K562 (cell line): Measurements from ENCODE around the gene CENPC. TPM values are rescaled to one million over a fixed set of nuclear protein-coding genes. Genes with fewer than 3 reads are reported as not detected.
A peak's percentile ranks its signal among the peaks of the same experiment; 100 is the strongest.

Experiments
- C11orf30 ChIP-seq: fragments of 450-650 bp; IDR thresholded peaks from 2 replicates; pipeline ENCODE4 v1.6.1; 2016; ENCODE audit warnings: low read depth, mild to moderate bottlenecking
- CTBP1 ChIP-seq: fragments of 450-650 bp; IDR thresholded peaks from 2 replicates; pipeline ENCODE4 v1.6.1; 2016; ENCODE audit warnings: borderline replicate concordance
- ILF3 ChIP-seq: fragments of 450-650 bp; IDR thresholded peaks from 2 replicates; pipeline ENCODE4 v1.6.1; 2018; ENCODE audit warnings: antibody characterized with exemption, mild to moderate bottlenecking, moderate library complexity, borderline replicate concordance
- MAZ ChIP-seq, 2 experiments: fragments of 450-650 bp in 1 of 2; sonication (generic) in 1 of 2; formaldehyde crosslinking; IDR thresholded peaks in 1 of 2; conservative IDR thresholded peaks in 1 of 2; 2 replicates each; pipeline versions ENCODE4 v1.4.0 to v1.5.0; 2020; ENCODE audit warnings: mild to moderate bottlenecking in 1 of 2, missing genetic modification reagents in 1 of 2
- MCM7 ChIP-seq, 2 experiments: fragments of 450-650 bp; IDR thresholded peaks; 2 replicates each; pipeline ENCODE4 v1.6.1; 2016 to 2018
- MTA3 ChIP-seq: fragments of 450-650 bp; formaldehyde crosslinking; IDR thresholded peaks from 2 replicates; pipeline ENCODE4 v1.6.1; 2017; ENCODE audit warnings: mild to moderate bottlenecking, borderline replicate concordance
- NCOA1 ChIP-seq: fragments of 450-650 bp; IDR thresholded peaks from 2 replicates; pipeline ENCODE4 v1.6.1; 2016; ENCODE audit warnings: low read depth
- NCOA6 ChIP-seq: fragments of 450-650 bp; IDR thresholded peaks from 2 replicates; pipeline ENCODE4 v1.6.1; 2017; ENCODE audit warnings: mild to moderate bottlenecking
- STAT5A ChIP-seq: IDR thresholded peaks from 2 replicates; pipeline ENCODE4 v1.6.1; 2012; ENCODE audit warnings: low read length, inconsistent platforms, borderline replicate concordance
- TBL1XR1 ChIP-seq, 2 experiments: IDR thresholded peaks; 2 replicates each; pipeline ENCODE4 v1.6.1; 2012; ENCODE audit warnings: improper control_type of control experiment in 2 of 2, low read length in 2 of 2, mild to moderate bottlenecking in 1 of 2
- ZNF165 ChIP-seq: fragments of 250-450 bp; sonication (Bioruptor Pico); IDR thresholded peaks from 2 replicates; pipeline ENCODE4 v1.4.0; 2020; ENCODE audit warnings: borderline replicate concordance
- ZNF586 ChIP-seq: fragments of 450-650 bp; formaldehyde crosslinking; conservative IDR thresholded peaks from 2 replicates; pipeline ENCODE4 v1.4.0; 2020; ENCODE audit warnings: mild to moderate bottlenecking, moderate library complexity
- ZNF668 ChIP-seq: fragments of 250-450 bp; sonication (Bioruptor Pico); IDR thresholded peaks from 2 replicates; pipeline ENCODE4 v1.8.0; 2022; ENCODE audit warnings: mild to moderate bottlenecking, inconsistent platforms
- ZNF785 ChIP-seq: fragments of 250-450 bp; sonication (Bioruptor Pico); IDR thresholded peaks from 2 replicates; pipeline ENCODE4 v1.4.0; 2020; ENCODE audit warnings: mild to moderate bottlenecking
- polyA plus RNA-seq, 8 experiments: library from polyadenylated mRNA; depleted of rRNA in 4 of 8; stranded (reverse) in 5 of 8; unstranded in 3 of 8; fragments of >200 nt; fragmentation: Nextera tagmentation in 2 of 8; fragmentation: Illumina TruSeq in 1 of 8; extraction: Ambion mirVana in 2 of 8; extraction: Trizol in 1 of 8; gene quantifications; 2 replicates each; pipeline versions ENCODE4 v1.2.1 to v1.2.3, GENCODE V29; 2011 to 2014; ENCODE audit warnings: inconsistent platforms in 1 of 8, missing spikeins in 1 of 8
- total RNA-seq, 7 experiments: library from RNA; depleted of rRNA in 6 of 7; stranded (reverse); fragments of >200 nt in 6 of 7; fragmentation: Illumina TruSeq in 2 of 7; extraction: Trizol in 2 of 7; gene quantifications; 2 replicates each; pipeline versions ENCODE4 v1.2.1 to v1.2.3, GENCODE V29; 2011 to 2021; ENCODE audit warnings: low replicate concordance in 1 of 7
- TF ChIP-seq, protein P1 (sequence below), 2 experiments: fragments of 450-650 bp; formaldehyde crosslinking in 1 of 2; IDR thresholded peaks; 2 replicates each; pipeline versions ENCODE4 v1.4.0 to v1.6.1; 2014 to 2020; ENCODE audit warnings: mild to moderate bottlenecking in 2 of 2, borderline replicate concordance in 1 of 2, low read depth in 1 of 2
- TF ChIP-seq, protein P2 (sequence below), 3 experiments: fragments of 200-800 bp in 1 of 3; fragments of 250-450 bp in 1 of 3; fragments of 450-650 bp in 1 of 3; sonication (Bioruptor Pico) in 1 of 3; sonication (Bioruptor generic) in 1 of 3; formaldehyde crosslinking in 1 of 3; IDR thresholded peaks; 2 replicates each; pipeline versions ENCODE4 v1.6.1 to v1.8.0; 2016 to 2022; ENCODE audit warnings: mild to moderate bottlenecking in 2 of 3, missing genetic modification characterization in 2 of 3, missing compliant biosample characterization in 1 of 3, moderate library complexity in 1 of 3

Gene CENPC
- total and polyA plus RNA-seq, 9 of the 15 experiments (the other 6 are each of a cell fraction or from before 2014, with no cell fraction given), result 18.1 to 48.5 (median 30.8) TPM

DNA sequence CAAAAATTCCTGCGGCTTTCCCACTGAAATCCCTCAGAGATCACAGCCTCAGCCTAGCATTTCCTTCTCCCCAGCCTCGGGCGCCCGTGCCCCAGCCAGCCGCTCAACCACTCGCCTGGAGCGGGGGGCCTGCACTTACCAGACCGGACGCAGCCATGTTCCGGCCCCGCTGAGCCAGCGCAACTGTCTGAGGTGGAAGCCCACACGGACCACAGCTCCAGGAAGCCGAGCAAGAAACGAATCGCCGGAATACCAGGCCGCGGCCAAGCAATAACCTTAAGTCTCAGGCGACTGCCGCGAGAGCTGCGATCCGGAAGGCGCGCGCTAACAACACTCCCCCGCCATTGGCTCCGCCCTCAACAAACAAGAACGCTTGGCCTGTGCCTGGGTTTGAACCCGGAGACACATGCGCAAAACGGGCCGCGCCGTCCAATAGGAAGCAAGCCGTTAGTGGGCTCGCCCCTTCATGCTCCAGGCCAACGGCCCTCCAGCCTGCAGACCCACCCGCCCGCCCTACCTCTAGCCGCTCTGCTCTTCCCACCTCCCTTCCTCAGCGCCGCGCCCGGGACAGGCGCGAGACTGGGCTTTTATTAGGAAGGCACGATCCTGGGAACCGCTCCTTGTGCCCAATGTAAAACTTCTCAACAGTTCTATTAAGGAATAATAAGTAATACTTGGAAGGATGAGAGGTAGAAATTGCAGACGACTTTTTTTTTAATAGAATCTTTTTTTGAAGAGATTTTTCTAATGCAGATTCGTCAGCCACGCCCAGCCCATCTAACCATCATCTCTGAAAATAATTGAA, at the start of gene CENPC (continued):
- TF ChIP-seq, protein P1, sequence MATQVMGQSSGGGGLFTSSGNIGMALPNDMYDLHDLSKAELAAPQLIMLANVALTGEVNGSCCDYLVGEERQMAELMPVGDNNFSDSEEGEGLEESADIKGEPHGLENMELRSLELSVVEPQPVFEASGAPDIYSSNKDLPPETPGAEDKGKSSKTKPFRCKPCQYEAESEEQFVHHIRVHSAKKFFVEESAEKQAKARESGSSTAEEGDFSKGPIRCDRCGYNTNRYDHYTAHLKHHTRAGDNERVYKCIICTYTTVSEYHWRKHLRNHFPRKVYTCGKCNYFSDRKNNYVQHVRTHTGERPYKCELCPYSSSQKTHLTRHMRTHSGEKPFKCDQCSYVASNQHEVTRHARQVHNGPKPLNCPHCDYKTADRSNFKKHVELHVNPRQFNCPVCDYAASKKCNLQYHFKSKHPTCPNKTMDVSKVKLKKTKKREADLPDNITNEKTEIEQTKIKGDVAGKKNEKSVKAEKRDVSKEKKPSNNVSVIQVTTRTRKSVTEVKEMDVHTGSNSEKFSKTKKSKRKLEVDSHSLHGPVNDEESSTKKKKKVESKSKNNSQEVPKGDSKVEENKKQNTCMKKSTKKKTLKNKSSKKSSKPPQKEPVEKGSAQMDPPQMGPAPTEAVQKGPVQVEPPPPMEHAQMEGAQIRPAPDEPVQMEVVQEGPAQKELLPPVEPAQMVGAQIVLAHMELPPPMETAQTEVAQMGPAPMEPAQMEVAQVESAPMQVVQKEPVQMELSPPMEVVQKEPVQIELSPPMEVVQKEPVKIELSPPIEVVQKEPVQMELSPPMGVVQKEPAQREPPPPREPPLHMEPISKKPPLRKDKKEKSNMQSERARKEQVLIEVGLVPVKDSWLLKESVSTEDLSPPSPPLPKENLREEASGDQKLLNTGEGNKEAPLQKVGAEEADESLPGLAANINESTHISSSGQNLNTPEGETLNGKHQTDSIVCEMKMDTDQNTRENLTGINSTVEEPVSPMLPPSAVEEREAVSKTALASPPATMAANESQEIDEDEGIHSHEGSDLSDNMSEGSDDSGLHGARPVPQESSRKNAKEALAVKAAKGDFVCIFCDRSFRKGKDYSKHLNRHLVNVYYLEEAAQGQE (IDR thresholded peaks at IDR 0.05; ENCODE audit: borderline replicate concordance), result no peak
- TF ChIP-seq, protein P1 (CRISPR knock-in tag; IDR thresholded peaks at IDR 0.05; ENCODE audit: low read depth), result no peak
- no peak for TF ChIP-seq MCM7 (IDR thresholded peaks at IDR 0.05)
- no peak for TF ChIP-seq NCOA6
- TF ChIP-seq, protein P2, sequence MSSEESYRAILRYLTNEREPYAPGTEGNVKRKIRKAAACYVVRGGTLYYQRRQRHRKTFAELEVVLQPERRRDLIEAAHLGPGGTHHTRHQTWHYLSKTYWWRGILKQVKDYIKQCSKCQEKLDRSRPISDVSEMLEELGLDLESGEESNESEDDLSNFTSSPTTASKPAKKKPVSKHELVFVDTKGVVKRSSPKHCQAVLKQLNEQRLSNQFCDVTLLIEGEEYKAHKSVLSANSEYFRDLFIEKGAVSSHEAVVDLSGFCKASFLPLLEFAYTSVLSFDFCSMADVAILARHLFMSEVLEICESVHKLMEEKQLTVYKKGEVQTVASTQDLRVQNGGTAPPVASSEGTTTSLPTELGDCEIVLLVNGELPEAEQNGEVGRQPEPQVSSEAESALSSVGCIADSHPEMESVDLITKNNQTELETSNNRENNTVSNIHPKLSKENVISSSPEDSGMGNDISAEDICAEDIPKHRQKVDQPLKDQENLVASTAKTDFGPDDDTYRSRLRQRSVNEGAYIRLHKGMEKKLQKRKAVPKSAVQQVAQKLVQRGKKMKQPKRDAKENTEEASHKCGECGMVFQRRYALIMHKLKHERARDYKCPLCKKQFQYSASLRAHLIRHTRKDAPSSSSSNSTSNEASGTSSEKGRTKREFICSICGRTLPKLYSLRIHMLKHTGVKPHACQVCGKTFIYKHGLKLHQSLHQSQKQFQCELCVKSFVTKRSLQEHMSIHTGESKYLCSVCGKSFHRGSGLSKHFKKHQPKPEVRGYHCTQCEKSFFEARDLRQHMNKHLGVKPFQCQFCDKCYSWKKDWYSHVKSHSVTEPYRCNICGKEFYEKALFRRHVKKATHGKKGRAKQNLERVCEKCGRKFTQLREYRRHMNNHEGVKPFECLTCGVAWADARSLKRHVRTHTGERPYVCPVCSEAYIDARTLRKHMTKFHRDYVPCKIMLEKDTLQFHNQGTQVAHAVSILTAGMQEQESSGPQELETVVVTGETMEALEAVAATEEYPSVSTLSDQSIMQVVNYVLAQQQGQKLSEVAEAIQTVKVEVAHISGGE (CRISPR knock-in tag; IDR thresholded peaks at IDR 0.05), result peak in 1 of 3 experiments; percentile 87; a peak in 2 of 6 replicates
- TF ChIP-seq CTBP1, result 0 out of 2 replicates have a peak, but pooled peaks have one; percentile 24
- TF ChIP-seq NCOA1, result no peak
- TF ChIP-seq MAZ (CRISPR knock-in tag; conservative IDR thresholded peaks at IDR 0.05 in 1 of 2, IDR thresholded peaks at IDR 0.05 in 1 of 2), result peak; percentile 53 to 72
- TF ChIP-seq ZNF586 (CRISPR knock-in tag), result no peak
- no peak for TF ChIP-seq STAT5A
- no peak for TF ChIP-seq ILF3
- no peak for TF ChIP-seq ZNF165
- TF ChIP-seq TBL1XR1 (IDR thresholded peaks at IDR 0.05; ENCODE audit: low read length in 2 of 2), result peak in 1 of 2 experiments; percentile 69; a peak in 2 of 4 replicates
- no peak for TF ChIP-seq ZNF668 (CRISPR knock-in tag)
- TF ChIP-seq MTA3, result 0 out of 2 replicates have a peak, but pooled peaks have one; percentile 35
- no peak for TF ChIP-seq ZNF785 (CRISPR knock-in tag)
- TF ChIP-seq C11orf30, result peak; percentile 39
